Upper lobe of right lung (tissue), 1 donor: Measurements from ENCODE around the gene DSCAM. TPM values are rescaled to one million over a fixed set of nuclear protein-coding genes. Genes with fewer than 3 reads are reported as not detected.

Experiments
- ATAC-seq: fragments of 200-7000 bp; cut with Tn5 transposase; one replicate; pipeline ENCODE4 v1.9.1; 2020; ENCODE audit warnings: mild to moderate bottlenecking, moderate library complexity
- DNase-seq: peaks from one replicate; pipeline ENCODE4 v3.0.0-alpha.2; 2020
- H3K27ac ChIP-seq: fragments of 200-600 bp; one replicate; pipeline ENCODE4 v1.8.0; 2022
- H3K27me3 ChIP-seq: fragments of 200-600 bp; one replicate; pipeline ENCODE4 v1.8.0; 2022; ENCODE audit warnings: mild to moderate bottlenecking
- H3K36me3 ChIP-seq: fragments of 200-600 bp; one replicate; pipeline ENCODE4 v1.8.0; 2022
- H3K4me1 ChIP-seq: fragments of 200-600 bp; one replicate; pipeline ENCODE4 v1.8.0; 2022
- H3K4me3 ChIP-seq: fragments of 200-600 bp; one replicate; pipeline ENCODE4 v1.8.0; 2022; ENCODE audit warnings: mild to moderate bottlenecking
- H3K9me3 ChIP-seq: fragments of 200-600 bp; one replicate; pipeline ENCODE4 v1.8.0; 2022
- CTCF ChIP-seq: fragments of 200-600 bp; IDR thresholded peaks from one replicate; pipeline ENCODE4 v1.8.0; 2022; ENCODE audit warnings: antibody characterized with exemption
- intact Hi-C: fragments of 100-400 bp; cut with DNase I; formaldehyde crosslinking; loops from one replicate; pipeline ENCODE4 v1.11.0; 2022
- total RNA-seq: library from RNA; stranded (reverse); fragmentation: NEBNext Ultra II Directional; extraction: Animal tissue kit (Norgen Biotek cat#: 25700); gene quantifications from one replicate; pipeline ENCODE4 v1.2.1, GENCODE V29; 2021
- donor health status: DM: no; HTN: yes; CAD: no; lungs with severe emphysema.

The DSCAM gene
- total RNA-seq, 1 donor from 2014 or later = not detected

- peaks cover 55% of the 10 kb centered on the region for H3K27me3 ChIP-seq
- H3K4me3 ChIP-seq = no peak overlapping the region
- intact Hi-C loops = no loop called here
- no peak for TF ChIP-seq CTCF
- no peak overlapping the region for H3K27ac ChIP-seq
- H3K9me3 ChIP-seq = no peaks in the 10 kb centered on the region
- ATAC-seq (no peak), DNase-seq (no peak)
- H3K36me3 ChIP-seq = no peaks in the 10 kb centered on the region
- no peaks in the 10 kb centered on the region for H3K4me1 ChIP-seq
These were observed 2.0 kb downstream of the DSCAM start for GRCh38 chr21:40844935-40845334.

- ATAC-seq (no peak), DNase-seq (no peak)
- no peaks in the 10 kb centered on the region for H3K4me1 ChIP-seq
- no peaks in the 10 kb centered on the region for H3K36me3 ChIP-seq
- intact Hi-C loops = no loop called here
- no peak overlapping the region for H3K27ac ChIP-seq
- H3K4me3 ChIP-seq = no peak overlapping the region
- TF ChIP-seq CTCF = no peak
- peaks cover 48% of the 10 kb centered on the region for H3K27me3 ChIP-seq
- no peaks in the 10 kb centered on the region for H3K9me3 ChIP-seq
These were observed 4.8 kb downstream of the DSCAM start for GRCh38 chr21:40842197-40842552.

- peak overlapping the region; percentile 26 for H3K4me3 ChIP-seq
- H3K27ac ChIP-seq = no peak overlapping the region
- TF ChIP-seq CTCF = peak; percentile 40
- H3K36me3 ChIP-seq = no peaks in the 10 kb centered on the region
- H3K9me3 ChIP-seq = no peaks in the 10 kb centered on the region
- H3K27me3 ChIP-seq = peaks cover 45% of the 10 kb centered on the region
- intact Hi-C loops = no loop called here
- ATAC-seq = peak; percentile 92
- DNase-seq = peak; percentile 80
- H3K4me1 ChIP-seq = no peaks in the 10 kb centered on the region
These were observed 5.3 kb downstream of the DSCAM start for GRCh38 chr21:40841524-40842196.

GRCh38 chr21:40840401-40841125 lies 6.4 kb downstream of the DSCAM start:
- ATAC-seq (no peak), DNase-seq (no peak)
- intact Hi-C loops = no loop called here
- Histone ChIP-seq H3K27ac (no peak overlapping the region), H3K36me3 (no peaks in the 10 kb centered on the region), H3K4me3 (no peak overlapping the region), H3K27me3 (peaks cover 43% of the 10 kb centered on the region), H3K9me3 (no peaks in the 10 kb centered on the region), H3K4me1 (no peaks in the 10 kb centered on the region)
- no peak for TF ChIP-seq CTCF

GRCh38 chr21:40839521-40839920 lies 7.4 kb downstream of the DSCAM start:
- ATAC-seq (no peak), DNase-seq (no peak)
- no peak for TF ChIP-seq CTCF

More at GRCh38 chr21:40839521-40839920, 7.4 kb downstream of the DSCAM start:
- intact Hi-C loops = no loop called here
- Histone ChIP-seq H3K36me3 (no peaks in the 10 kb centered on the region), H3K4me3 (no peak overlapping the region), H3K27me3 (peaks cover 40% of the 10 kb centered on the region), H3K9me3 (no peaks in the 10 kb centered on the region), H3K4me1 (no peaks in the 10 kb centered on the region), H3K27ac (no peak overlapping the region)
